Astrocyte of the cerebellum (primary cell): ENCODE results near the gene TRAPPC11.

ENCODE experiments used
- DNase-seq: peaks from one replicate; pipeline ENCODE4 v3.0.0-alpha.2; 2011; ENCODE audit warnings: low read depth
- H3K4me3 ChIP-seq: 2 replicates; pipeline ENCODE4 v1.5.1; 2011; ENCODE audit warnings: mild to moderate bottlenecking, low read depth, low read length, moderate library complexity
- in situ Hi-C: cut with HindIII; loops from 2 replicates; pipeline ENCODE4 v1.10.0; 2017; ENCODE audit warnings: low sequenced_read_pairs
- TF ChIP-seq, protein P1 (sequence below): IDR thresholded peaks from 2 replicates; pipeline ENCODE4 v1.5.1; 2012; ENCODE audit warnings: low read length, low read depth, moderate library complexity, mild to moderate bottlenecking; ENCODE audit errors: missing control alignments

TRAPPC11 gene

GRCh38 chr4:183758758-183759447 lies 99.8 kb downstream of the TRAPPC11 start:
- no peak for DNase-seq
- TF ChIP-seq, protein P1, sequence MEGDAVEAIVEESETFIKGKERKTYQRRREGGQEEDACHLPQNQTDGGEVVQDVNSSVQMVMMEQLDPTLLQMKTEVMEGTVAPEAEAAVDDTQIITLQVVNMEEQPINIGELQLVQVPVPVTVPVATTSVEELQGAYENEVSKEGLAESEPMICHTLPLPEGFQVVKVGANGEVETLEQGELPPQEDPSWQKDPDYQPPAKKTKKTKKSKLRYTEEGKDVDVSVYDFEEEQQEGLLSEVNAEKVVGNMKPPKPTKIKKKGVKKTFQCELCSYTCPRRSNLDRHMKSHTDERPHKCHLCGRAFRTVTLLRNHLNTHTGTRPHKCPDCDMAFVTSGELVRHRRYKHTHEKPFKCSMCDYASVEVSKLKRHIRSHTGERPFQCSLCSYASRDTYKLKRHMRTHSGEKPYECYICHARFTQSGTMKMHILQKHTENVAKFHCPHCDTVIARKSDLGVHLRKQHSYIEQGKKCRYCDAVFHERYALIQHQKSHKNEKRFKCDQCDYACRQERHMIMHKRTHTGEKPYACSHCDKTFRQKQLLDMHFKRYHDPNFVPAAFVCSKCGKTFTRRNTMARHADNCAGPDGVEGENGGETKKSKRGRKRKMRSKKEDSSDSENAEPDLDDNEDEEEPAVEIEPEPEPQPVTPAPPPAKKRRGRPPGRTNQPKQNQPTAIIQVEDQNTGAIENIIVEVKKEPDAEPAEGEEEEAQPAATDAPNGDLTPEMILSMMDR: no peak
- in situ Hi-C loops: no loop called here
- H3K4me3 ChIP-seq: no peak overlapping the region

GRCh38 chr4:183760326-183760725 lies 101.2 kb downstream of the TRAPPC11 start:
- TF ChIP-seq, protein P1: no peak
- DNase-seq: no peak
- in situ Hi-C loops: no loop called here
- H3K4me3 ChIP-seq: no peak overlapping the region
